GM20000 (cell line): ENCODE measurements around the gene MIS12.

Experiments used
- DNase-seq: peaks from one replicate; pipeline ENCODE4 v3.0.0; 2012; ENCODE audit warnings: low spot score
- CTCF ChIP-seq: IDR thresholded peaks from 2 replicates; pipeline ENCODE4 v1.5.1; 2012; ENCODE audit warnings: mild to moderate bottlenecking, control low read depth; ENCODE audit errors: extremely low read depth, missing control alignments

MIS12 gene

GRCh38 chr17:5446786-5447185 is 39.6 kb upstream of the MIS12 start:
- no peak for DNase-seq
- TF ChIP-seq CTCF: no peak

DNA sequence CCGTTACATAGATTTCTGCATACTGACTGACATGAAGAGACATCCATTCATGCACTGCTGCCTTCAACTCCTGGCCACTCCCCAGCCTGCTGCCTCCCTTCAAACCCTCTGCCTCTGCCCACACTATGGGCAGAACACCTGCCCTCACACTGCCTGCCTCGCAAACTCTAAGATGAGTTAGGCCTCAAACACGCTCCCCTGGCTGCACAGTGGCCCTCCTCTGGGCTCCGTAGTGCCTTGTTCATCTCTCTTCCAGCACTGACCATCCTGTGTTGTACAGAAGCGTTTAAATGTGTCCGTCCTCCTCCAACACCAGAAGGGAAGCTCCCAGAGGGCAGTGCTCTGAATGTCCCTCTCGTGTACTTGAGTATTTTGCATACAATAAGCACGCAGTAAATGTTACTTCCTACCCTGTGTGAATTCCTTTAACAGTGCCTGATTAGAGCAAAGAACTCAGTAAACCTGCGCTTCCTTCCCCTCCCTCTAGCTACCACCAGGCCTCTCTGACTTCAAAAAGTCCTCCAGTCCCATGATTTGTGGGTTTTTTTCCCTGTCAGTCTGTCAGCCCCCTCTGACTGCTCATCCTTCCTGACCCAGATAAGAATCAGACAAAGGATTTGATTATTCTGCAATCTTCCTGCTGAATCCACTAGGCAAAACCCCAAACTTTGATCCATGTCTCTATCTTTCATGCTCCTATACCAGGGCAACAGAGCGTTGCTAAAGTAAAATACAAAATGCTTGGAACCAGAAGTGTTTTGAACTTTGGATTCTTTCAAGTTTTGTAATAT is 21.5 kb upstream of the MIS12 start:
- TF ChIP-seq CTCF: no peak
- DNase-seq: no peak

DNA sequence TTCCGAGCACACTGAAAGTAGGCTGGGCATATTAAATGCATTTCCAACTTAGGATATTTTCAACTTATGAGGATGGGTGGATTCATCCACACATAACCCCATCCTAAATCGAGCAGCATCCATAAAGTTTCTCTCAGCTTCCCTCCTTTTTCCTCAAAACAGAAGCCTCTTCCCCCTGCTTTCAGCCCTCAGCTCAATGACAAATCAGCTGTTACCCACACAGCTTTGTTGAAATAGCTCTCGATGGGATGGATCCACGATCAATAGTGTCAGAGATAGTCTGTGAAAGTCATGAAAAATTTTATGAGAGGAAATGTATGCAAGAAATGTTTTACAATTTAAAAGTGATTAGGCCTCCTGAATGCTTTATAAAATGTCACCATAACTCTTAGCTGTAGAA is 20.1 kb upstream of the MIS12 start:
- no peak for TF ChIP-seq CTCF
- no peak for DNase-seq

DNA sequence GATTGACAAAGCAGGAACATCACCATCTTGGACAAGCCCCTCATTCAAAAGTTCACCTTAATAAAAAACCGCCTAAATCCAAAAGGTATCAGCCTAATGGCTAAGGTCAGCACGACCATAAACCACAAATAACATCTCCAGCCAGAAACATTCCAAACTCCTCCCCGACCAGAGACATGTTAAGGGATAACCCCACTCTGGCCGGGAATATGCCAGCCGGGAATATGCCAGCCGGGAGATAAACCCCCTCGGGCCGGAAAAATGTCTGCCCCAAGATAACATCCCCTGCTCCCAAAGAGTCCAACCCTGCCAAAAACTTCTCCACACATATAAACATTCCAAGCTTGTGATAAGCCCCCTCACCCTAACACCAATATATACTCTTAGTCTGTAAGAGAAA is 18.9 kb upstream of the MIS12 start:
- TF ChIP-seq CTCF: no peak
- DNase-seq: no peak

GRCh38 chr17:5468075-5468473 is 18.3 kb upstream of the MIS12 start:
- peak; percentile 26 for DNase-seq
- TF ChIP-seq CTCF: no peak

DNA sequence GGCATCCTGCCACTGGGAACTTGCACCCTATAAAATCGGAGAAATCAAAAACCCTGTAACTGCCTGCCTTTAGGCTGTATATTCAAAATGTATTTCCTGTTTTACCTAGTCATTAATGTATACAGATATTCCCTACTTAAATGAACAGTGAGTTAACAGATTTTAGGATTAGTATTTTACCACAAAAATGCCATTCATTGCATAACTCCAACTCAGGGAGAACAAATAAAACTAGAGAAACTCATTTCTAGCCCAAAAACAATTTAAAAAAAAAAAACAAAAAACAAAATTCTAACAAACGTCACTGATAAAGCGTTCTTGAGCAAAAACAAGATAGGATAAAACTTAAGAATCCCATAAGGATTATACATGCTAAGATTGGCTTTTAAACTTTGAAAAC is 13.9 kb upstream of the MIS12 start:
- TF ChIP-seq CTCF: no peak
- no peak for DNase-seq

GRCh38 chr17:5473906-5474305 is 12.5 kb upstream of the MIS12 start:
- TF ChIP-seq CTCF: no peak
- no peak for DNase-seq
